AG09309 (cell line): Measurements from ENCODE around the gene YPEL5.

Experiments used
- DNase-seq: peaks from one replicate; pipeline ENCODE4 v3.0.0-alpha.2; 2010; ENCODE audit warnings: low read depth
- H3K4me3 ChIP-seq: 2 replicates; pipeline ENCODE4 v1.5.1; 2011; ENCODE audit warnings: mild to moderate bottlenecking, low read depth, low read length, moderate library complexity; ENCODE audit not compliant: control insufficient read depth
- TF ChIP-seq, protein P1 (sequence below): IDR thresholded peaks from 2 replicates; pipeline ENCODE4 v1.5.1; 2011; ENCODE audit warnings: mild to moderate bottlenecking, low read depth, low read length, inconsistent platforms; ENCODE audit not compliant: insufficient read depth, control insufficient read depth; ENCODE audit errors: missing control alignments

Gene YPEL5

DNA sequence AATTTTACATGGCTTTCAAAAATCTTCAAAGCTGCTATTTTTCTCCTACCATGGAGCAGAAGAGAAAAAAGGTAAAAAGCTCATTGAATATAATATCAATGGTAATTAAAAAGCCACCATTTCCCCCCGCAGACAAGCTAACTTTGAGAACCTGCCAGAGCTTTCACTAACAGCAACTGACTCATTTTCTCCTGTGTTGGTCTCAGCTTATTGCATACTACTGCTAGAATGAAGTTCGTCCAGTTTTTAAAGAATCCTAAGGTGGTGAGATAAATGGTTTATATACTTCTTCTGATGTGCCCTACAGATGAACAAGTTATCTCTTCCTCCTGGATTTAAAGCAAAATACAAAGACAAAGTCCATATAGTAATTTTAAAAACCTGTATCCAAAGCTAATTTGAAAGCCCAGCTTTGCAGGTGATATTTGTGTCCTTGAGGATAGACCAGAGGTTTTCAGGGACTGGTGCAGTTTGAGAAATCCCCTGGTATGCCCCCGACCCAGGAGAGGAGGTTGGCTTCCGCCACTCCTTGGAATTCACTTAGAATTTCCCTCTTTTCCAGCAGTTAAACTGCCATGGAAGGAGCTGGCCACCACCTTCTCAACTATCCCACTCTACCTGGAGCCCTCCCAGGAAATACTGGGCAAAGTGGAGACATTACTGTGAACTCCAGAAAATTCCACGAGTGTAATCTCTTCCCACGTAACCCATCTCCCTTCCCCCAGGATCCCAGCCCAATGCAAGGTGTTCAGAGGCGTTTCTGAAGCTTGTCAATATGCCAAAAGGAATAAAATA lies 17.5 kb downstream of the YPEL5 start:
- no peak overlapping the region for H3K4me3 ChIP-seq
- TF ChIP-seq, protein P1, sequence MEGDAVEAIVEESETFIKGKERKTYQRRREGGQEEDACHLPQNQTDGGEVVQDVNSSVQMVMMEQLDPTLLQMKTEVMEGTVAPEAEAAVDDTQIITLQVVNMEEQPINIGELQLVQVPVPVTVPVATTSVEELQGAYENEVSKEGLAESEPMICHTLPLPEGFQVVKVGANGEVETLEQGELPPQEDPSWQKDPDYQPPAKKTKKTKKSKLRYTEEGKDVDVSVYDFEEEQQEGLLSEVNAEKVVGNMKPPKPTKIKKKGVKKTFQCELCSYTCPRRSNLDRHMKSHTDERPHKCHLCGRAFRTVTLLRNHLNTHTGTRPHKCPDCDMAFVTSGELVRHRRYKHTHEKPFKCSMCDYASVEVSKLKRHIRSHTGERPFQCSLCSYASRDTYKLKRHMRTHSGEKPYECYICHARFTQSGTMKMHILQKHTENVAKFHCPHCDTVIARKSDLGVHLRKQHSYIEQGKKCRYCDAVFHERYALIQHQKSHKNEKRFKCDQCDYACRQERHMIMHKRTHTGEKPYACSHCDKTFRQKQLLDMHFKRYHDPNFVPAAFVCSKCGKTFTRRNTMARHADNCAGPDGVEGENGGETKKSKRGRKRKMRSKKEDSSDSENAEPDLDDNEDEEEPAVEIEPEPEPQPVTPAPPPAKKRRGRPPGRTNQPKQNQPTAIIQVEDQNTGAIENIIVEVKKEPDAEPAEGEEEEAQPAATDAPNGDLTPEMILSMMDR = no peak
- no peak for DNase-seq

DNA sequence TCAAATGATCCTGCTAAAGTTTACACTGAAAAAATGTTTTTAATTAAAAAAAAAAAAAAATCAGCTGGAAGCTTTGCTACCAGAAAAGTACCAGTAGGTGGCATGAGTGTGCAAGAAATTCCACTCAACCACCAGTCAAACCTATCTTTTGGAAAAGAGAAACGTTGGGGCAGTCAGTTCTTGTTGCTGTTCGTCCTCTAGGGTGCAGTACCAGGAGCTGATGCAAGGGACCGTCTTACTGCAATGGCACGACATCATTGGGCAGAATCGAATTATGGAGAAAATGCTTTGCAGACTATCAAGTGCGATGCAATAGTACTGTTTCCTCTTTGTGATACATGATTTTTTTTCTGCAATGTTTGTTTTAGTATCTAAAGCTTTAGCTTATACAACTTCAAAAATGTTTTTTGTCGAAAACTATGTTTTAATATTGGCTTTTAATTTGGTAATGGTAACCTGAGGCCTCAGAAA lies 18.3 kb downstream of the YPEL5 start:
- peak; percentile 85 for DNase-seq
- TF ChIP-seq, protein P1 = peak; percentile 85

DNA sequence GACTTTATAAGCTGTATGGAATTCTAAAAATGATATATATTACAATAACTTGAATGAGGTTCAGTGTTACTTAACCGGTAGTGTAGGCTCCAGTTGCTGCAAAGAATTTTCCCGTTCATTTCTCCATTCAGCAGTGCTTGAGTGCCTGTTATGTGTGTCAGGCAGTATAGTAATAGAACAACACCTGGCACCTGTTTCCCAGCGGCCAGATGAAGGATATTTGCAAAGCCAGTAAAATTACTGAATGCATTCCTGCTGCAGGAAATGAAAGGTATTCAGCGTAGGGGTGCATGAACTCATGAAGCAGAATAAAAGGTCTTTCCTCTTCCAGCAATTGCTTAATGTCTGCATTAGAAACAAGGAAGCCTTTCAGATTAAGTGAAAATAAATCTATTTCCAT lies 18.8 kb downstream of the YPEL5 start:
- TF ChIP-seq, protein P1 = no peak
- DNase-seq = no peak
- no peak overlapping the region for H3K4me3 ChIP-seq

More for the DNA sequence above, 18.3 kb downstream of the YPEL5 start:
- no peak overlapping the region for H3K4me3 ChIP-seq

DNA sequence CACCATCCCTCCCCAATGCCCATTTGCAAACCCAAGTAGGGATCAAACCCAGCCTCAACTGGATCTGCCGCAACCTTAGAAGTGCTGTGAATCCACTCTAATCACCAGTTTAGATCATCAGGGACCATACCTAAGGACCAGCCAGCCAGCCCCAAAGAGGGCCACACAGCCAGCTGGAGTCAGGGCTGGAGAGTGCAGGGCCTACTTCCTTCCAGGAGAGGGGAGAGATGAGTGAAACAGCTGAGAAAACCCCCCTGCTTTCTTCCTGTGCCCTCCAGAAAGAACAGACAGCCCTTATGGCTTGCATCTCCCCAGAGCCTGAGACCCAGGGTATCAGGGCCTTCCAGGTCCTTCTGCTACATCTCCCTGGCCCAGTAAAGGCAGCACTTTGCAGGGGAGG lies 25.8 kb downstream of the YPEL5 start:
- no peak for DNase-seq
- no peak overlapping the region for H3K4me3 ChIP-seq
- TF ChIP-seq, protein P1 = no peak

DNA sequence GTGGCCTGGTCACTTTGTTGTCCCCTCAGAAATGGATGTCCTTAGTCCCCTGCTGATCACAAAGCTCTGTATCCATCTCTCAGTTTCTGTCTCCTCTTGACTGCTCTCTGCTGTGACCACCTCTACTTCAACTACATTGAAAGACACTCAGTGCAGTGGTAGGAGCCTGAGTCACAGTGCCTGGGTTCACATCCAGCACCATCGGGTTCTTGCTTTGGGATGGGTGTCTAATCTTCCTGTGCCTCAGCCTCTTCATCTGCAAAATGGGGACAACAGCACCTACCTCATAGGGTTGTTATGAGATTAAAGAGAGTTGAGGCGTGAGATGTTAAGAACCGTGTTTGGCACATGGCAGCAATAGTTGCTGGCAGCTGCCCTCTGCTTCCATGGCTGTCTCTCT lies 30.6 kb downstream of the YPEL5 start:
- no peak overlapping the region for H3K4me3 ChIP-seq
- no peak for DNase-seq
- TF ChIP-seq, protein P1 = no peak

DNA sequence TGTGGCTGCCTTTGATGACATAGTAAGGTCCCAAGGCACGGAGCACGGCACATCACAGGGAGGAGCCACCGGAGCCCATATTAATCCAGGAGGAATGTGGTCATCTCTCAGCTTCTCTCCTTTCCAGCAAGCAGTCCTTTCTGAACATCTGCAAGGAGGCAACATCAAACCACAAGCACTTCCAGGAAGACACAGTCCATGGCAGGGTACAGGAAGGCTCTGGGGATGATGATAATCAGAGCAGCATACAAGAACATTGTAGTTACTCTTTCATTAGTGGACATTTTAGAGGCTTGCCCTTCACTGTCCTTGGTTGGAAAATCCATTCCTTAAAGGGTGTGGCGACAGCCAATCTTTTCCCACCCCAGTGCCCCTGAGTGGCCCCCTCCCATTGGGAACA lies 31.1 kb downstream of the YPEL5 start:
- no peak for DNase-seq
- TF ChIP-seq, protein P1 = no peak
- no peak overlapping the region for H3K4me3 ChIP-seq
